CD4-positive, alpha-beta T cell treated with Interleukin-10 for 1 hour (primary cell): ENCODE results near the gene SNED1.
A peak's percentile ranks its signal among the peaks of the same experiment; 100 is the strongest.

Source experiments
- DNase-seq: peaks from one replicate; pipeline ENCODE4 v3.0.0-alpha.2; 2020

Gene SNED1

DNA sequence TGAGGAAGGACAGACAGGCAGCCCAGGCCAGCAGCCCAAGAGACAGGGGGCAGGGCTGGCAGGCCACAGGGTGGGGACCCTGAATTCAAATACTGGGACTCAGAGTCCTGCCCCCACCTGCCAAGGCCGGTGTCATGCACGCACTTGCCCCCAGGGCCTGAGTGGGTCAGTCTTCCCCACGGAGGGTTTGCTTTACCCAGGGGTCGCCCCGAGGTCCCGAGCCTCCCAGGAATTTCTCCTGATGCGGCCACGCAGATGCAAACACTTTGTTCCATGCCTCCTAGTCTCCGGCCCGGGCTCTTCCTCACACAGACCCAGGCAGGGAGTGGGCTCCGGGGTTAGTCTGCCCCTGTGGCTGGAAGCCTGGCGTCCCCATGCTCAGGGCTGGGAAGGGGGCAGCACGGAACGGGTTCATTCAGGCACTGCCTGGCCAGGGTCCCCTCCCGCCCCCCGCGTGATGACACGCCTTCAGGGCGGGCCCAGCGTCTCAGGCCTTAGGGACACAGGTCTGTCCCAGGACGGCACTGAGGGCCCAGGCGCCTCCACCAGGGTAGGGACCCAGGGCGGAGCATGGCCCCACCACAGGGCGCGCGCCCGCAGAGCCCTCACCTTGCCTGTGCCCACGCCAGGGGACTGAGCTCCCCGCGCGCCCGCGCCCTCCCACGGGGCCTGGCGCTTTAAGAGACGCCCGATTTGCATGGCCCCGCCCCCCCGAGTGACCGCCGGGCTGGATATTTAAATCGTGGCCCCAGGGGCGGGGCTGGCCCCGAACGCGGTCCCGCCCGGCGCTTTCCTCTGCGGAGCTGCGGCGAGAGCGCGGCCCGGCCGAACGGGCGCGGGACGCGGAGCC is at the start of gene SNED1:
TSS of gene SNED1 (plus strand) at position 763 of the 850 bp plus-strand sequence. CDS start 220 bp downstream, outside the sequence.
- peak; percentile 50 for DNase-seq

DNA sequence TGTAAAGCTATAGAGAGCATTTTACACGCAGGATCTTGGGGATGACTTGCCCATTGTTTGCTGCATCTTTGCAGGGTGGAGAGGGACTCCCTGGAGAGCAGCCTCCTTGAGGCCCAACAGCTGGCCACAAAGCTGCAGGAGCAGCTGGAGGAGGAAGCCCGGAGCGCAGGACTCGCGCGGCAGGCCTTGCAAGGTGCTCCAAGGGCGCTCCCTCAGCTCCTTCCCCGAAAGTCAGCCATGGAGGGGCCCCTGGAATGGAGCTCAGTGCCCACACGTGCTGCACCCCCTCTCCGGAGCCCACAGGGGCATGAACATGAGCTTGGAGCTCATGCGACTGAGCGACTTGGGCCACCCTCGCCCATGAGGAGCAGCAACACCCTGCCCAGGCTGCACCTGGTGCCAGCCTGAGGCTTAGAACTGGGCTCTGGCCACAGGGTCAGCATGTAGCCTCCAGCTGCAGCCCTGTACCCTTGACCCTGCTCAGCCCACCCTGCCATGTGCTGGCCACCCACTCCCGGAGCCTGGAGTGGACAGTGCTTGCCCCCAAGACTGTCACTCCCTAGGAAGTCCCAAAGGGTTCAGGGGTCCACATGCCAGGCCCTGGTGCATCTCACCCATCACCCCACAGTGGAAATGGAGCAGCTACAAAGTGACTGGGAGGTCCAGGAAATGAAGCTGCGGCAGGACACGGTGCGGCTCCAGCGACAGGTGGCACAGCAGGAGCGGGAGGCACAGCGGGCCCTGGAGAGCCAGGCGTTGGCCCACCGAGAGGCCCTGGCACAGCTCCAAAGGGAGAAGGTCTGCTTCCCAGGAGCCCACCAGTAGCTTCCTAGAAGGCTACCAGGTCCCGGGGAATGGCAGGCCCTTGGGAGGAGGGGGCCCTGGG is 49.3 kb upstream of the SNED1 start:
- DNase-seq = no peak

DNA sequence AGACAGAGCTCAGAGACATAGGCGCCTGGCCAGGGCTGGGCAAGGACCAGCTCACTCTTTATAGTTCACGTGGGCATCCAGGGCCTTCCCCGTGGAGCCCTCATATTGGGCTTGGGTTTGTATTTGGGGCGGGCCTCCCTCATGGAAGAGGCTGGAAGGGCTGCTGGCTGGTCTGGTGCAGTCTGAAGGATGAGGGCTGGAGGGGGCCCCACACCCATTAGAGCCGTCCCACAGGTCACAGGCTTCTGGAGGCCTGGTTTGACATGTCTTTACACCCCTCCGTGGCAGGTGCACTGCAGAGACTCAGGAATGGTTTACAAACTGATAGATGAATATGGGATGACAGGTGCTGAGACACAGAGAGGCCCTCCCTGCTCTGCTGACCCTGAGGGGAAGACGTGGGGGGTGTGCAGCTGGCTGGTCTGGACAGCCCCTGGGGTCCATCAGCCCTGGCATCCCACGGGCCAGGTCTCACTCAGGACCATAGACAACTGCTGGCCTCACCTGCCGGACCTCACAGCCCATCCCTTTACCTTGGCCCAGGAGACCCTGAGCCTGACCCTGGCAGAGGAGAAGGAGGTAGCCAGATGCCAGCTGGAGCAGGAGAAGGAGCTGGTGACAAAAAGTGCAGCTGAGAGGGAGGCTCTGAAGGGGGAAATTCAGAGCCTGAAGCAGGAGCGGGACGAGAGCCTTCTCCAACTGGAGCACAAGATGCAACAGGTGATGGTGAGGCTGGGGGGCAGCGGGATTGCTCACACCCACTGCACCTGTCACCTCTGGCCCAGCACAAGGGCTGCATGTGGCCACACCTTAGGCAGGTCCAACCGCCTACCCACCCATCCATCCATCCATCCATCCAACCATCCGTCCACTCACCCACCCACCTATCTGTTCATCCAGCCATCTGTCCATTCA is 48.4 kb upstream of the SNED1 start:
- no peak for DNase-seq

DNA sequence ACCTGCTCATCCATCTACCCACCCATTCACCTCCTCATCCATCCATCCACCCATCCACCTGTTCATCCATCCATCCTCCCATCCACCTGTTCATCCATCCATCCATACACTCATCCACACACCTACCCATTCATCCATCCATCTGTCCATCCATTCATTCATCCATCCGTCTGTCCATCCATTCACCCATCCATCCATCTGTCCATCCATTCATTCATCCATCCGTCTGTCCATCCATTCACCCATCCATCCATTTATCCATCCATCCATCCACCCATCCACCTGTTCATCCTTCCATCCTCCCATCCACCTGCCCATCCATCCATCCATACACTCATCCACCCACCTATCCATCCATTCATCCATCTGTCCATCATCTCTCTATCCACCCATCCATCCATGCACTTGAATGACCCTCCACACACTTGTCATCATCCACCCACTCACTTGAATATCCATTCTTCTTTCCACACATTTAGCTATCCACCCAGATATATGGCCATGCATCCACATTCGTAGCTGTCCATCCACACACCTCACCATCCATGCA is 47.3 kb upstream of the SNED1 start:
- no peak for DNase-seq

DNA sequence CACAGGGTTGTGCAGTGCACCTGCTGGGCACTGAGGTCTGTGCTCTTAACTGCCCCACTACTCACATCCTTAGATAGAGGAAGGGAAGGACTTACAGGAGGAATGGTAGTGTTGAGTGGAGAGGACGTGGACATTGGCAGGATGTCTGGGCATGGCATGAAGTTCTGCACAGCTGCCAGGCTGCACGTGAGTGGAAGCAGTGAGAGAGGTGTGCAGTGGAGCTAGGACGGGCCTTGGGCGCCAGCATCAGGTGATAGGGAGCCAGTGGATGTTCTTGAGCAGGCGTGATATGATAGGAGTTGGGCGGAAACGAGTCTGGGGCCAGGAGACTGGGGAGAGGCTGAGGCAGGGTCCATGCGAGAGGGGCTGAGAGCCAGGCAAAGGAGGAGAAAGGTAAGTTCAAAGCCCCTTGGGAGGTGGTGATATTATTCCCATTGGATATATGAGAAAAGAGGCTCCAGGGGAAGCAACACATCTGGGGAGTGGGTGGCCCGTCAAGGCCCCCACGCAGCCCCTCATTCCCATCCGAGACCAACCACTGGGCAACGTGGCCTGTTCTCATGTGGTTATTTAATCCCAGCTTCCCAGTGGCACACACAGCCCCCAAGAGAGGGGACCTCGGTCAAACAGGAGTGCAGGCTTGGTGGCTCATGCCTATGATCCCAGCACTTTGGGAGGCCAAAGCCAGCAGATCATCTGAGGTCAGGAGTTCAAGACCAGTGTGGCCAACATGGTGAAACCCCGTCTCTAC is 45.7 kb upstream of the SNED1 start:
- no peak for DNase-seq

DNA sequence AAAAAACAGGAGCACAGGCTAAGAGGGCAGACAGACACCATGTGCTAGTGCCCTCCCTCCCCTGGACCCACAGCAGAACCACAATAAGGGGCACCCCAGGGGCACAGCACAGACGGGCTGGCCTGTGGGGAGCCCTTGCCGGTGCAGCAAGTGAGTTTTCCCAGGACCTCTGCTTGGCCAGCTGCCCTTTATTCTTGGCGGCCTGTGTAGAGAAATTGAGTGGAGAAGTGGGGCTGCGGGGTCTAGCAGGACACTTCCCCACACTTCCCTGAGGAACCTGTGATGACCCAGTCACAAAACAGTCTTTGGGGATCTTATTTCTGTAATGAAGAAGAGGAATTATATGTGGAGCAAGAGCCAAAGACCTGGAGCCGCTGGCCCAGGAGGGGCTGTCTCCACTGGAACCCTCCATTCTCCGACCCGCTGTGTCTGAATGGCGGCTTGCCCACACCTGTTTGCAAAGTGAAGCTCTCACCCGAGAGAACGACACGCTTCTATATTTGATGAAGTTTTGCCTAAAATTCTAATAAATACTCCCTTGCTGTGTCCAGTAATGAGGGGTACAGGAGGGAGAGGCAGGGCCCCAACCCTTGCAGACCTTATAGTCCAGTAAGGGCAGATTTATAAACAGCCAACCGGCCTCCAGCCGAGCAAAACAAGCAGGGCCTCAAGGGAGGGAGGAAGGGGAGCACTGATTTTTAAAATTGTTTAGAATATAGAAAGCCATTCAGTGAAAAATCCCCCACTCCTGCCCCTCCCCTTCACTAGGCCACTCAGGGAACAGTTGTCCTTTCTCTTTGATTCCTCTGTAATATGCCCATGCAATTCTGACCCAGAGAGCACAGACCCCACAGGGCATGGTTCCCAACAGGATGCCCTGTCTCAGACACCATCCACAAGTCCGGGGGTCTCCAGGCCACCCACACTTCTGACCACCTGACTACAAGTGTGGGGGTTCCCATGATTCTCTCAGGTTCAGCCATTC is 44.7 kb upstream of the SNED1 start:
- no peak for DNase-seq

DNA sequence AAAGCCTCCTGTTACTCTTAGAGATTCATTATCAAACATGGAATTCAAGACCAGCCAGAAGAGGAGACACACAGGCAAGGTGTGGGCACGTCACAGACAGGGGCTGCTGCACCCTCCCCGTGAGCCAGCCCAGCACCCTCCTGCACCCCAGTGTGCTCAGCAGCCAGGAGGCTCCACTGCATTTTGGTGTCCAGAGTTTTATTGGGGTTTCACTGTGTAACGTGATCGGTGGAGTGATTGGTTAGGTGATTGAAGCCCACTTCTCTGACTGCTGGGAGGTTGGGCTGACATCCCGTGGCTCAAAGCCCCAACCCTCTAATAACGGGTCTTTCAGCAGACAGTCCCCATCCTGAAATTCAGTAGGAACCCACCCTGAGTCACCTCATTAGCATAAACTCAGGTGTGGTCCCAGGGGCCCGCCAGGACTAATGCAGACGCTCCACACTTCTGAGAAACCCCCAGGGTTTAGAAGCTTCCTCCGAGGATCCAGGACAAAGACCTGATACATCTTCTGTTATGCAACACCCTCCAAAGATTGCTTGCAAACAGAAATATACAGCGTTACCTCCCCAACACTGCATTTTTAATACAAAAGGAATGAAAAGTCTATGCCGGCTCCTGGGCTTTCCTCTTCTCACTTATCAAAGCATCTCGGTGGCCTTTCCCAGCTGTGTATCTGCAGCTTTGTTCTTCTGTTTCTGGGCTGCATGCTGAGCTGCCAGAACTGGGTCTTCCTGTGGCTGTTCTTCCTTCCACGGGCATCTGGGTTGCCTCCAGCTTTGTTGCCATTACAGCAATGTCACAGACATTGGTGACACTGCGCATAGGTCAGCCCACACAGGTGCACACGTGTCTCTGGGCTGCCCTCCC is 43.7 kb upstream of the SNED1 start:
- DNase-seq = no peak

DNA sequence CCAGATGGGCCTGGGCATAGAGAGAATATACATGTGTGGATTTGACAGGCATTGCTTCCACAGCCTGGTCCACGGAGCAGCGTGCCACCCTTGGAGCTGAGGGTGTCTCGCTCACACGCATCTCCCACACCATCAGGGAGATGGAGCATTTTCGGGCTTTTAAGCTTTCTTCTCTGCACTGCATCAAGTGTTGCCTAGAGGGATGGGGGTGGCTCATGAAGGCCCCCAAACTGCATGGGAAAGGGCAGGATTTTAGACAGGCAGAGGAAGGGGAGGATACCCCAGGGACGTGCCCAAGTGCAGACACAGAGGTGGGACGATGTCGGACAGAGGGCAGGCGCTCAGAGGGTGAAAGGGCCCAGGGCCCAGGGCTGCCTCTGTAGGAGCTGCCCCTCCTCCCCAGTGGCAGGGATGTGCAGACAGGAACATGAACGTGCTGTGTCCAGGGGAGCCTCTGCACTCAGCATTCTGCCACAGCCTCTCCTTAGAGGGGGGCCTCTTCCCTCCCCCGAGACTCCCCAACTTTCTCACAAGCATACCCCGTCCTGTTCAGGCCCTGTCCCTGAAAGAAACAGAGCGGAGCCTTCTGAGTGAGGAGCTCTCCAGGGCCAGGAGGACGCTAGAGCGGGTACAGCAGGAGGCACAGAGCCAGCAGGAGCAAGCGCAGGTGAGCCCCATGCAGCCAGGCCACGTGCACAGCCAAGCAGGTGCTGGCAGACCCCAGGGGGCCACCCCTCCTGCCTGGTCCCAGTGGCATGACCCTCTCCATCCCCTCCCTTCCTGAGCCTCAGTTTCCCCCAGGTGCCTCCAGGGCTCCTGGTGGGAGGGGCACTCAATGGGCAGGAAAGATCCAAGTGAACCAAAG is 42.9 kb upstream of the SNED1 start:
- no peak for DNase-seq

DNA sequence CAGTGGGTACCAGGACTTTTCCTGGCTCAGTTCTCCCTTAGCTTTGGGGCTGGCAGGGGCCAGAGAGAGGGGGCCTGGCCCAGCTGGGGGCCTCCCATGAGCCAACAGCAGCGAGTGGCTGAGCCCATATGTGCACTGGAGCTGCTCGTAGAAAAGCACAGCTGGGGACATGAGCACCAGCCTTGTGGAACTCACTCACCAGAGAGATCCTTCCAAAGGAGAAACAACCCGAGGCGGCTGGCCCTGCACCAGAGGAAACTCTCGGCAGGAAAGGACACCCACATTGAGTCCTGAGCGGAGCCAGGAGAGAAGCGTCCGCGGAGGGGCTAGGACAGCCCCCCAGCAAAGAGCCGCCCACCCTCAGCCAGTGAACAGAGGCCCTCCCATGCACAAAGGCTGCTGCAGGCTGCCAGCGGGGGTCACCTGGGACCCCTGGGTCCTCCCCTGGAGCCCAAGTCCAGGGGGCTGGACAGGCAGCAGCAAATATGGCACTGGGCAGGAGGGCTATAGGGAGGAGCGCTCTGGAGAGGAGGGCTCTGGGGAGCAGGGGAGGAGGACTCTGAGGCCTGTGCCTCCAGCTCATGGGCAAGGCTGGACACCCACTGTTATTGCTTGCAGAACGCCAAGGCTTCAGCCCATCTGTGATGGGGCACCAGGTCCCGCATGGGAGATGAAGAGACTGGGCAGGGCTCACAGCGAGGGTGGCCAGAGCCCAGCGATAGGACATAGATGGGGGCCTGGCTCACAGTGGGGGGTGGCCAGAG is 42.1 kb upstream of the SNED1 start:
- DNase-seq = no peak

DNA sequence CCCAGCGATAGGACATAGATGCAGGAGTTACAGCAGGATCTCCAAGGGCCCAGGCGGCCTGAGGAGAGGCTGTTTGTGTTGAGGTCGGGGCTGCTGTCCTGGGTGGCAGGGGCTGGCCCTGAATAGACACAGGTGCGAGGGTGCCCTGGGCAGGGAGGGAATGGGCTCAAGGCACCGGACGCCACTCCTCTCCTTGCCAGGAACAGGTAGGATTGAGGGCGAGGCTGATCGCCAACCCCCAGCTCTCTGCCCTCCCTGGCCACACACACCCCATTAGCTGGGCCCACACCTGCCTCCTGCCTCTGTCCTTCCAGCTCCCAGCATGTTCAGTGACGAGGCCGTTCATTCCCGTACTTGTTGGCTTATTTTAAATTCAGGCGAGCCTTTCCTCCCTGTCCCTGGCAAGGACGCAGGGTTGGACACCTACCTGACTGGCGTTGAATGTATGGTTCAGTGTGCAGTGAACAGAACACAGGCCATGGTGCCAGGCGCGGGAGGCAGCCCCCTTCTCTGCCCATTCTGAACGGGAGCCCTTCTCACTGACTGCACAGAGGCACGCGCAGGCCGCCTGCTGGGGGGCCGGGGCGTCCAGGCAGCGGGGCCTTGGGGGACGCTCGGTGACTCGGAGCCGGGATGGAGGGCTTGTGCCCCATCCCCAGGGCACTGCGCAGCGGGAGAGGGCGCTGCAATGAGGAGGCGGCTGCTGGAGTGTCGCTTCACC is 41.3 kb upstream of the SNED1 start:
- DNase-seq = no peak

DNA sequence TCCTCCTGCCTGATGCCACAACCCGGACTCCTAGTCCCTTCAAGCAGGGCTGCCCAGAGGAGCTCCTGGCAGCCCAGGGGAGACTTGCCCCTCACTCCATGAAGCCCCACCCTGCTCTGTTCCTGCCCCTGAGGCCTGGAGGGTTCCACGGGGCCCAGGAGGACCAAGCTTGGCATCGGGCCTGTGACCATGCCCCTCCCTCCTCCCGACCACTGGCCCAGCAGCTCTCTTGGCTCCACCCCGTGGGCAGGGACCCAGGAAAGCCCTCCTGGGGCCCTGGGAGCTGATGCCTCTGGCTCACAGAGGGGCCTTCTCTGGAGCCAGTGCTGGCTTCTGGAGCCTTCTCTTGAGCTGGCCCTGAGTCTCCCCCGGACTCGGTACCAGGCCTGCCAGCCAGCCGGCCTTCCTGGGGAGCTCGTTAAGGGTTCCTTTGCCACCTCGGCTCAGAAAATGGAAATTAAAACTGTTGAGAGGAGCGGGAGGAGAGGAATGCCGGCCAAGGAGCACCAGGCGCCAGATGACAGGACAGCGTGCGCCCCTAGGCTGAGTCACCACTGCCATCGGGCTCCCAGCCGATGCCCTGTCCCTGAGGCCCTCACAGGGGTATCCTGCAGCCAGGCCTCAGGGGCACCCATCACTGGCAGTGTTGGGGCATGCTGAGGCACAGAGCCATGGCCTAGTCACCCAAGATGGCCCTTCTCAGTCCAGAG is 40.6 kb upstream of the SNED1 start:
- DNase-seq = no peak

DNA sequence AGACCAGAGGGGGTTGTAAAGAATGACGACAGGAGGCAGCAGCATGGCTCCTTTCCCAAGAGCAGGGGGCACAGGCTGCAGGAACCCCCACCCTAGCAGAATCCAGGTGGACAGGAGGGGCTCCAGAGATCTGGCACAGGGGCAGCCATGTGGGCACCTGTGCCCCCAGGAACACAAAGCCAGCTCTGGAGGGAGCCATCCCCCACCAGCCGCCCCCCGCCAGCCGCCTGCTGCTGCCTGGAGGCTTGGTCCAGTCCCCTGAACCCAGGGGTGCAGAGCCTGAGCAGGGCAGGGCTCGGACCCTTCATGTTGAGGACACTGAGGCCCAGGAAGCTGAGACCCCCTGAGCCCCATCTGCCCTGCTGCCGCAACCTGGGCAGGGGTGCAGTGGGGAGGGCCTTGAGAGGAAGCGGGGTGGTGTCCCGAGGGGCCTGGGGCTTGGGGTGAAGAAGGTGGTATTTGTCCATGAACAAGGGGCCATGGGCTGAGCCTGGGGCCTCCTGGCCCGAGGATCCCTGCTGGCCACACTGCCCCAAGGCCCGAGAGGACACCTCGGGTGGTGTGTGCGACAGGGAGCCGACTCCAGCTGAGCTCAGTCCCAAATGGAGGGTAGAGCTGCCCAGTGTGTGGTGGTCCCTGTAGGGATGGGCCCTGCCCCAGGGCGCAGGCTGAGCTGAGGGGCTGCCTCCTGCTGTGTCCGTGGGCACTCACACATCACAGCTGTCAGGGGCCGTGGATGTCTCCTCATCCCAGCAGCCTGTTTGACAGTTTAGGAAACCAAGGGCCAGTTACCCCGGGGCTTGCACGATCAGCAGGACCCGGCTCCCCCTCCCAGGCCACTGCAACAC is 39.8 kb upstream of the SNED1 start:
- DNase-seq = no peak

DNA sequence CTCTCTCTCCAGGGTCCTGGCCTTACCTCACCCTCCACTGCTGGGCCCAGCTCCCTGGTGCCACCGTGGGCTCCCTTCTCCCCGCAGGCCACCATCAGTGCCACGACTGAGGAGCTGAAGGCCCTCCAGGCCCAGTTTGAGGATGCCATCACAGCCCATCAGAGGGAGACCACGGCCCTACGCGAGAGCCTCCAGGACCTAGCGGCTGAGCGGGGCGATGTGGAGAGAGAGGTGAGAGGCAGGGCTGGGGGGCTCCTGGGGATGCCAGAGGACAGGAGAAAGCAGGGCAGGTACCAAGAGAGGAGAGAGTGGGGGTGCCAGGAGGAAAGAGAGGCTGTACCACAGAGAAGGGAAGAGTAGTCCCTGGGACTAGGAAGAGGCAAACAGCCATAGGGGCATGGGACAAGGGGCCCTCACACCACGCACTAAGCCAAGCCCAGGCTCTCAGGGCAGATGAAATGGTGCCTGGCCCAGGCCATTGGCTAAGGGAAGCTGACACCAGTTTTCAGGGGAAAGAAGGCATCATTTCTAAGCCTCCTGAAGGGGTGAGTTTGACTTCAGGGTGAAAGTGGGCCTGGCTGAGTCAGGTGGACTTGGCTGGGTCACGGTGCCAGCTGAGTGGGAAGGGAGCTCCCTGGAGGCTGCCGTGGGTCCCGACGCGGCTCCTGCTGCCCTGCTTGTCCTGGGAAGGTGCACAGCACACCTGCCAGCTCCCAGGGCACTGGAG is 39.0 kb upstream of the SNED1 start:
- no peak for DNase-seq

DNA sequence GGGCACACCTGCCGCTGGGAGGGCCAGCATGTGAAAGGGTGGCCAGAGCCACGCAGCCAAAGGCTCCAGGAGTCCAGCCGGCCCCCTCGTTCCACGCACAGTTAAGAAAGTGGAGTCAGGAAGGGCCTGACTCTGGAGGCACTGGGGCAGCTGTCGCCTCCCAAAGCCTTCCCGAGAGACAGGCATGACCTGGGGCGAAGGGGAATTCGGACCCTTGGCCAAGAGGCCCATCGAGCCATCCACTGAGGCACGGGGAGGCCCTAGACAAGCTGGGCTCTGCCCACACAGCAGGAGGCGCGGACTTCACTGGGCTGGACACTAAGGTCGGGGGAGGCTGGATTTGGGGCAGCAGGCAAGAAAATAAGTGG is 38.5 kb upstream of the SNED1 start:
- no peak for DNase-seq
